ENCODE measurements around the gene ANO4. TPM values are rescaled to one million over a fixed set of nuclear protein-coding genes. Genes with fewer than 3 reads are reported as not detected.

The ANO4 gene
- total and polyA plus RNA-seq, 2 of the 8 experiments (the other 6 are each of a cell fraction or from before 2014, with no cell fraction given), result 1.1 to 3.4 TPM

GRCh38 chr12:101165319-101165718 lies 370.7 kb downstream of the ANO4 start:
- H2BK12ac ChIP-seq (ENCODE audit: low read depth, low read length), result no peak overlapping the region
- WGBS, 2 experiments (ENCODE audit: extremely low coverage in 1 of 2, insufficient coverage in 1 of 2, insufficient read length in 1 of 2, insufficient replicate concordance in 2 of 2, low coverage in 1 of 2, low lambda C conversion rate in 2 of 2, missing lambda C conversion rate in 1 of 2), result 88% methylated on average over 4 of the region's 4 CpGs; no CpG with 5 or more reads in 1 of the 2 experiments
- no peaks in the 10 kb centered on the region for H3K79me1 ChIP-seq (ENCODE audit: low read depth, low read length)
- no peak overlapping the region for H2BK20ac ChIP-seq (ENCODE audit: low read length)
- POLR2A ChIA-PET (ENCODE audit: partially characterized antibody), result no interaction called here
- no peaks in the 10 kb centered on the region for H3K23me2 ChIP-seq (ENCODE audit: low read depth, low read length)
- no peak overlapping the region for H3K4ac ChIP-seq (replicated peaks; ENCODE audit: insufficient read length, low read depth, low read length)
- H4K8ac ChIP-seq (ENCODE audit: extremely low read depth, insufficient read depth, low read length), result no peak overlapping the region
- no peaks in the 10 kb centered on the region for H3K9me3 ChIP-seq (ENCODE audit: insufficient read depth in 2 of 2, low read depth in 1 of 2, low read length in 1 of 2)
- H3K4me1 ChIP-seq (replicated peaks in 1 of 4; ENCODE audit: control insufficient read depth in 3 of 4, insufficient read depth in 4 of 4, low read length in 3 of 4), result no peaks in the 10 kb centered on the region
- H3K4me2 ChIP-seq (ENCODE audit: insufficient read depth in 1 of 2, low read depth in 2 of 2, low read length in 2 of 2), result no peak overlapping the region
- H3K4me3 ChIP-seq (ENCODE audit: extremely low read depth in 1 of 4, insufficient read depth in 2 of 4, low read depth in 3 of 4, low read length in 4 of 4), result no peak overlapping the region
- no peak overlapping the region for H2AK5ac ChIP-seq (ENCODE audit: low read depth, low read length)
- DNase-seq (ENCODE audit: low read depth in 1 of 2, low spot score in 2 of 2), result no peak
- no peak overlapping the region for H3K23ac ChIP-seq (ENCODE audit: insufficient read length)
- H2BK15ac ChIP-seq (ENCODE audit: low read length), result no peak overlapping the region
- H3K79me2 ChIP-seq (ENCODE audit: control insufficient read depth in 1 of 2, insufficient read depth in 2 of 2, low read length in 2 of 2), result no peaks in the 10 kb centered on the region
- H4K5ac ChIP-seq (ENCODE audit: insufficient read length, low read depth, low read length), result no peak overlapping the region
- H3K9ac ChIP-seq (replicated peaks in 1 of 4; ENCODE audit: extremely low read depth in 1 of 4, low read depth in 3 of 4, low read length in 3 of 4), result no peak overlapping the region
- no peak for TF ChIP-seq EGR1 (IDR thresholded peaks at IDR 0.05; ENCODE audit: borderline replicate concordance, low read depth, low read length)
- TF ChIP-seq, protein P1, sequence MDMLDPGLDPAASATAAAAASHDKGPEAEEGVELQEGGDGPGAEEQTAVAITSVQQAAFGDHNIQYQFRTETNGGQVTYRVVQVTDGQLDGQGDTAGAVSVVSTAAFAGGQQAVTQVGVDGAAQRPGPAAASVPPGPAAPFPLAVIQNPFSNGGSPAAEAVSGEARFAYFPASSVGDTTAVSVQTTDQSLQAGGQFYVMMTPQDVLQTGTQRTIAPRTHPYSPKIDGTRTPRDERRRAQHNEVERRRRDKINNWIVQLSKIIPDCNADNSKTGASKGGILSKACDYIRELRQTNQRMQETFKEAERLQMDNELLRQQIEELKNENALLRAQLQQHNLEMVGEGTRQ (IDR thresholded peaks at IDR 0.05; ENCODE audit: low read length), result no peak
- no peak for TF ChIP-seq TAF7 (optimal IDR thresholded peaks at IDR 0.05; ENCODE audit: borderline replicate concordance, low read depth, low read length)
- TF ChIP-seq FOSL1 (IDR thresholded peaks at IDR 0.05; ENCODE audit: insufficient read depth, low read depth, low read length), result no peak
- TF ChIP-seq POU5F1 (IDR thresholded peaks at IDR 0.05; ENCODE audit: low read depth, low read length), result no peak
- no peak for TF ChIP-seq TEAD4 (IDR thresholded peaks at IDR 0.05; ENCODE audit: low read depth, low read length)
- no peak for TF ChIP-seq CBX8 (IDR thresholded peaks at IDR 0.05; ENCODE audit: borderline replicate concordance, low read depth, low read length)
- TF ChIP-seq SP1 (IDR thresholded peaks at IDR 0.05; ENCODE audit: low read depth, low read length), result no peak
- H3K36me3 ChIP-seq (ENCODE audit: control insufficient read depth in 2 of 4, insufficient read depth in 4 of 4, low read length in 3 of 4), result no peaks in the 10 kb centered on the region
- no peak overlapping the region for H2AFZ ChIP-seq (ENCODE audit: low read length)
- FAIRE-seq, result no peak
- H3K27ac ChIP-seq (ENCODE audit: low read depth, low read length), result no peak overlapping the region
- H4K91ac ChIP-seq (replicated peaks; ENCODE audit: insufficient read length, low read length), result no peak overlapping the region
- no peaks in the 10 kb centered on the region for H3K27me3 ChIP-seq (replicated peaks in 1 of 4; ENCODE audit: control insufficient read depth in 3 of 4, extremely low read depth in 1 of 4, insufficient read depth in 3 of 4, low read length in 3 of 4)
- CTCF ChIA-PET (ENCODE audit: partially characterized antibody), result interaction anchor here (0.7 to 1.7 kb wide), 3 partner anchors 8 to 252 kb away, joined by 3 read pairs; no protein-coding TSS in a partner anchor
- H3K56ac ChIP-seq (replicated peaks; ENCODE audit: insufficient read length, low read depth, low read length), result no peak overlapping the region
- H4K20me1 ChIP-seq (replicated peaks in 1 of 2; ENCODE audit: control insufficient read depth in 1 of 2, insufficient read depth in 2 of 2, low read length in 2 of 2), result no peaks in the 10 kb centered on the region
- H2BK5ac ChIP-seq (ENCODE audit: low read depth, low read length), result no peak overlapping the region
- H3K18ac ChIP-seq (ENCODE audit: extremely low read depth, low read length), result no peak overlapping the region
- H2BK120ac ChIP-seq (replicated peaks; ENCODE audit: low read depth, low read length), result no peak overlapping the region
- no peak overlapping the region for H3K14ac ChIP-seq (ENCODE audit: insufficient read length)
